Right forelimb (tissue), 1 donor: ENCODE measurements around the gene DDX27.

Experiments
- DNase-seq: peaks from one replicate; pipeline ENCODE4 v3.0.0-alpha.2; 2018

DDX27 gene

DNA sequence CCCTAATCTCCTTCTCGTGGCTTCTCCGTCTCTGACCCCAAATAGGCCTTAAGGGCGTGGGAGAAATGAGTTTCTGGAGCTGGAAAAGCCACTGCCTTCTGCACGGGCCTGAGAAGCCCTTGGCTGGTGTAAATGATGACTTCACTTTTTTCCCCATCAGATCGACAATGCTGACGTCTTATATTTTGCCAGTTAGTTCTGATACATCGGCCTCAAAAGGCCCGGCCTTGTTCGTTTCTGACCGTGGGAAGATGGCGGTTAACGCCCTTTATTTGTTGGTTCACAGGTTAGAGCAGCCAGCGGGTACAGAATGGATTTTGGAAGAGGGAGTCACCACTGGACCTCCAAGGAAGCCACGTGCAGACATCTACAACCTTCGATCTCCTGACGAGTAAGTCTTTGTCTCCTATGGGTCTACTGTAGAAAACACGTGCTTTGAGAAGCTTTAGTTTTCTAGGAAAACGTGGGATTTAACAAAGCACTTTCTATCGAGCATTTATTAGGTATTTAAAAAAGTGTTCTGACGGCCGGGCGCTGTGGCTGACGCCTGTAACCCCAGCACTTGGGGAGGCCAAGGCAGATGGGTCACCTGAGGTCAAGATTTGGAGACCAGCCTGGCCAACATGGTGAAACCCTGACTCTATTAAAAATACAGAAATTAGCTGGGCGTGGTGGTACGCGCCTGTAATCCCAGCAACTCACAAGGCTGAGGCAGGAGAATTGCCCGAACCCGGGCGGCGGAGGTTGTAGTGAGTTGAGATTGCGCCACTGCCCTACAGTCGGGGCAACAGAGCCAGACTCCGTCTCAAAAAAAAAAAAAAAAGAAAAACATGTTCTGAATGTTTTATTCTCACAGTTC, 59.8 kb downstream of the DDX27 start:
- no peak for DNase-seq

DNA sequence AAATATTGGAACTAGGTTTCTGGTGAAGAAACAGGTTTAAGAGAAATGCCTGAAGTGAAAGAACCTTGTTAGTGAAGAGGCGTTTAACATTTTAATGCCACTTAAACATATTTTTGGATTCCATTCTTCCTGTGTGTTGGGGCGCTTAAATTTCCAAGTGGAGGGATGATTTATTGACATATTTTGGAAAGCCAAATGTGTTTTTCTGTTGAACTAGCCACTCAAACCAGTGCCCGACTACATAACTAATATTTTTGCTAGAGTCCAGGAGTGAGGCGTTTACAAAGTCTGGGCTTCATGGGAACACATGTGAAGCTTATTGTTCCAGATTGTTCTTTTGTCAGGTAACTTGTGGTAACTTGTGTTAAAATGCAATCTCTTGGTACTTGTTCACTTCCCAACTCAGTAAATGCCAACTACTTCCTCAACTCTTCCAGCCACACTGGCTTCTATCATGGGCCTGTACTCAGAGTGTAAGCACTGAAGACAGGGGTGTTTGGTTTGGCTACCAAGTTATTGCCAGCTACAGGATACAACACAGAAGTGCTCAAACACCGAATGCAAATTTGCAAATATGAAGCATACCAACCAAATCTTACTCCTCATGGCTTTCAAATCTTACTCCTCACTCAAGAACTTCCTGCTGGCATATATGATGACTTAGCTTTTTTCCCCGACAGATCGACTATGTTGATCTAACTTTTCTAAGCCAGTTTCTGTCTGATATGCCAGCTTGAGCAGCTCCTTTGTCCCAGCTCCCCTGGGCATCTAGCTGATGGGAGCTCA, 60.7 kb downstream of the DDX27 start:
- DNase-seq: no peak

DNA sequence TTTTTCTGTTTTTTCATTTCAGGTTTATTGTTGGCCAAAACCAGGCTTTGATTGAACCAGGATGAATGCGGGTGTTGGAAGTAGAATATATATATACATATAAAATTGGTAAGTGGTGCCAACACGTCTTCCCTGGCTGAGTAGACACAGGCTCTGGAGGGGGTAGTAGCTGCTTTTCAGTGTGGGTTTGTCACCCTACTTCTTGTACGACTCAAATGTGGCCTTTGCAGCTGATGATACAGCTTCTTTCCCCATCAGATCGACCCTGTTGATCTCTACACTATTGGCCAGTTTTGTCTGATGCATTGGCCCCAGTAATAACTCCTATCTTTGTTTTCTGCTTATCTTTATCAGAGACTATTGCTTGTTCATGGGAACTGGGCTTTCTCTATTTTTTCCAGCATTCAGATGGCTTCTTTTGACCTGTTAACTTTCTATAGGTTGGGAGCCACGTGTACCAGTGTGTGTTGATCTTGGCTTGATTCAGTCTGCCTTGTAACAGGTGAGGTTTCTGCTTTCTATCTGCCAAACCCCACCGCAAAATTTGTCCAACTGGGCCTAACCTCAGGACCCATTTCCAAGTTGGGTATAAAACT, 61.3 kb downstream of the DDX27 start:
- DNase-seq: no peak

DNA sequence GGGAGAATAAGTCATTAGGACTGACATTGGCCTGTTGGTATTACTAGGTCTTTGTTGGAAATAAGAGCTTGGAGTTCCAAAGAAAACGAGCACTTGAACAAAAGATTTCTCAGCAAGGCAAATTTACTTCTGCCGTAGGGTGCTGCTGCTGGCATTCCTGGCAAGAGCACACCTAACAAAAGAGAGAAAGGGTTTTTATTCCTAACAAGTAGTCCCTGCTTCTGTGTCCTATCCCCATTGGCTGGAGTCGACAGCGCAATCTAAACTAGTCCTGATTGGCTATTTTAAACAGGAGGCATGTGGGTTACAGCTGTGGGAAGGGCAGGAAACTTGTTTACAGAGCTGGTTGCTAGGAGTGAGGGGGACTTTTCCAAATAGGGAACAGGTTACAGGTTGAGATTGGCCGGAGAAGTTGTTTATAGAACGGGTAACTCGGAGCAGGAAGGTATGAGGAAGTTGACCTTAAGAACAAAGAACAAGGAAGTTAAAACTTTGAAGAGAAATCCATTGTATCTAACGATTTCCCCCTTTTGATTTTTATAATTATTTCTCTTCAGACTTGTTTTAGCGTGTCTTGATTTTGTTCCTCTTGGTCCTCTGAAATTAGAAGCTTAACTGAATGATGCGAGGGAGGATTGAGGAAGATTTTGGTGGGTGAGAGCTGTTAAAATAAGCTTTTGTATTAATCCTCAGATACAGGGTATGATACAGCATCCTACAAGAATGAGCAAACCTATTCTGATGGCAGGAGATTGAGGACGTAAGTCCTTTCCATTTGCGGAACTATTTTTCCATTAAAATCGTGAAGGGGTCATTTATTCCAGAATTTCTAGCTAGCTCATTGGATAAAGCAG, 62.1 kb downstream of the DDX27 start:
- no peak for DNase-seq

DNA sequence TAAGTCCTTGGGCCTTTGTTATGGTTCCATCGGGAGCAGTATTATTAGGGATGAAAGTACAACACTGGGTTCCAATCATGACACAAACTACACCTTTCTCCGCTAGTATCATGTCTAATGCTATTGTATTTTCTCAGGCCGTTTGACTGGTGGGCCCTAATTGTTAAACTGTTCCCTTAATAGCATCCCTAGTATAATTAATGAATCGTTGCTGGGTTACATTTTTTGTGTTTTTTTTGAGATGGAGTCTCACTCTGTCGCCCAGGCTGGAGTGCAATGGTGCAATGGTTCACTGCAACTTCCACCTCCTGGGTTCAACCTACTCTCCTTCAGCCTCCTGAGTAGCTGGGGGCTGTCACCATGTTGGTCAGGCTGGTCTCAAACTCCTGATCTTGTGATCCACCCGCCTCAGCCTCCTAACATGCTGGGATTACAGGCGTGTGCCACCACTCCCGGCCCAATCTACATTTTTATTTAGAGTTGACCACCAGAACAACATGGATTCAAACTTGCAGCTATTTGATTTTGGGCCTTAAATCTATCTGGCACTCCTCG, 62.8 kb downstream of the DDX27 start:
- no peak for DNase-seq

DNA sequence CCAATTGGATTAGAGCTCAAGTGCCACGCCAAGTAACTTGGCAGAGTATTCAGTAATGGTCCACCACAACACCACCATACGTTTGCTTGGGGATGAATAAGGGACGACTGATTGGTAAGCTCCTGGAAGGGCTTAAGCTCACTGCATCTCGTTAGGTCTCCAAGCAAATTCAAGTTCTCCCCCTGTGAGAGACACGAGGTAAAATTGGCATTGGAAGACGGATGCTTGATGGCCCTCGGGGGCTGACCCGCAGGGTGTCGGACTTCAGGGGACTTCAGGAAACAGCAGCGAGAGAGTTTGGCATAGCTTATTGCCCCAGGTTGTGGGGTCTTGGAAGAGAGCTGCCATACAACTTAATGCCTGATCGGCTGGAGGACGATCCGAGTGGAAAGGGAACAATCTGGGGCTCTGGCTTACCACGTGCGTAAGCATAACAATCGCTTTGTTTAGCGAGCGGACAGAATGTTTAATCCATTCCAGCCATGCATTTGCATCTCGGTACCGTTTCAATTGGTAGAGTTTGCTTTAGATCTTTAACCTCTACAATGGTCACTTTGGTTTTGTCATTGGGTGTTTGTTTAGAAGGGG, 63.5 kb downstream of the DDX27 start:
- DNase-seq: no peak

DNA sequence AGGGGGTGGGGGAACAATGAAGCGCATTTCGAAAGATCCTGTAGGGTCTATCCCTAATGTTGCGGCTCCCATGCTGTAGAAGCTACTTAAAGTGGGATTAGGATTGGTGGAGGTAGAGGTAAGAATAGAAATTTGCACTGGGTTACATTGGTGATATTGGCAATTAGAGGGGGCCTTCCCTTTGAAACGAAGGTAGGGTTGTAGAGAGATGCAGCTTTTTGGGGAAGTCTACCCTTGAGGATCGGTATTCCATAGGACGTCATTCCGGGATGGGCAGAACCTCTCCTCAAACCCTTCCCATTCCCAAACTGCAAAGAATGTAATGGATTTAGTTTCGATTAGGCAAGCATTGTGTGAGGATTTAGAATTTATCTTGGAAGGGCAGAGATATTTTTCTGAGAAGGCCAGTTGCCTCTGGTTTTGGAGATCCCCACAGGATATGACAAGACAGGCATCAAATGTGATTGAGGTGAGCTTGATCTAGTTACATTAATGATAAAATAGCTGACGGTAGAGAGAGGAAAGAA, 64.0 kb downstream of the DDX27 start:
- no peak for DNase-seq

DNA sequence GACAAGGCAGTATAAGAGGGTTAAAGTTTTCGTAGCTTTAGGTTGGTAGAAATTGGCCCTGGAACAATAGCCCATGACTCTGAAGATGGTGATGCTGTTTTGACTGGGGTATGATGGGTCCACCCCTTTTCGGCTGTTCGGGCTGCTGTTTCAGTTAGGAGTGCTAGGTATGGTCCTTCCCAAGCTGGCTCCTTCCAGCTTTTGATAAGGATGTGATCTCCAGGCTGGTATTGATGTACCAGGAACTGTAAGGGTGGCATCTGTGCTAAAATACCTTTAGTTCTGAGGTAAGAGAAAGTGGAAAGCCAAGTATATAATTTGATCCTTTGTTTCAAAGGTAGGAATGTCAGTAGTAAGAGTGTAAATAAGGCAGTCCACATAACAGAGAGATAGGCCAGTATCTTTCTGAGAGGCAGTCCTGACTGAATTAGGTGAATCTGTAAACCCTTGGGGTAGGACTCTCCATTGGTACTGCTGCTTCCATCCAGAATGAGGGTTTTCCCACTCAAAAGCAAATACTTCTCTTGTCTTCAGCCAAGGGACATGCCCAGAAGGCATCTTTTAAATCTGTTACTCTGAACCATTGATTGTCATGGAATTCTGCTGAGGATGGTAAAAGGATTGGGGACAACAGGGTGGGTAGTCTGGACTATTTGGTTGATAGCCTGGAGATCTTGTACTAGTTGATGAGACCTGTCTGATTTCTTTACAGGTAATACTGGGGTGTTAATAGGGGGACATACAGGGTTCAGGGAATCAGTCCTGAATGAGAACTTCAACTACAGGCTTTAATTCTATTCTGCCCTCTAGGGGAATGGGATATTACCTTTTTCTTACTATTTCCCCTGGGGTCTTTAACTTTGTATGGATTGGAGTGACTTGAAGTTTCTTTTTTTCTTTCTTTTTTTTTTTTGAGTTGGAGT, 64.7 kb downstream of the DDX27 start:
- no peak for DNase-seq

DNA sequence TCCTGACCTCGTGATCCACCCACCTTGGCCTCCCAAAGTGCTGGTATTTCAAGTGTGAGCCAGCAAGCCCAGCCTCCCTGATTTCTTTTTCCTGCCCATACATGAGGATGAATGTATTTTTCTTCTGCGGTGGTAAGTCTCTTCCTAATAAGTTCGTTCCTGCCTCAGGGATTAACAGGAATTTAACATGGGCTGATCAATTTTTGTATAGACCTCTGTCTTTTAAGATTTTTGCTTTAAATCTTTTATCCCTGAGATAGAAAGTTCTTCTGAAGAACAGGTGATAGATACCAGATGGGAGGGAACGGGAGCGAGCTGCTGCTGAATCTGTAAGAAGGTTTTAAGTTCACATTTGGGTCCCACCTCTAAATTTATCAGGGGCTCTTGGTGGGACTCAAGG, 65.6 kb downstream of the DDX27 start:
- no peak for DNase-seq

DNA sequence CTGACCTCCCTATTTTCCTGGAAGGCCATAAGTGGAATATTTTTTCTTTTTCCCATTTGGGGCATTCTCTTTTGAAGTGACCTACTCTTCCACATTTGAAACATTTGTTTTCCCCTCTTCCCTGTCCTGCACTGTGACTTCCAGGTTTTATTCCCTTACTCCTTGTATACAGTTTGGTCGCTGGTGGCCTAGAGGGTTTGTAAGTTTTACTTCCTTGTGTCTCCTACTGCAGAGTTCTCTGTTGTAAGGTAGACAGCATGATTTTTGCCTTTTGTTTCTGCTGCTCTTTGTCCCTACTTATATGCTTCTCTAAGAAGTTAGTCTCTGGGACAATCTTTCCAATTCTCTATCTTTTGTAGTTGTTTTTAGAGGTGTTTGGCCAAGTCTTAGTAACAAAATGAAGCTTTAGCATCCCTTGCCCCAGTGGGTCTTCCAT, 66.0 kb downstream of the DDX27 start:
- no peak for DNase-seq

DNA sequence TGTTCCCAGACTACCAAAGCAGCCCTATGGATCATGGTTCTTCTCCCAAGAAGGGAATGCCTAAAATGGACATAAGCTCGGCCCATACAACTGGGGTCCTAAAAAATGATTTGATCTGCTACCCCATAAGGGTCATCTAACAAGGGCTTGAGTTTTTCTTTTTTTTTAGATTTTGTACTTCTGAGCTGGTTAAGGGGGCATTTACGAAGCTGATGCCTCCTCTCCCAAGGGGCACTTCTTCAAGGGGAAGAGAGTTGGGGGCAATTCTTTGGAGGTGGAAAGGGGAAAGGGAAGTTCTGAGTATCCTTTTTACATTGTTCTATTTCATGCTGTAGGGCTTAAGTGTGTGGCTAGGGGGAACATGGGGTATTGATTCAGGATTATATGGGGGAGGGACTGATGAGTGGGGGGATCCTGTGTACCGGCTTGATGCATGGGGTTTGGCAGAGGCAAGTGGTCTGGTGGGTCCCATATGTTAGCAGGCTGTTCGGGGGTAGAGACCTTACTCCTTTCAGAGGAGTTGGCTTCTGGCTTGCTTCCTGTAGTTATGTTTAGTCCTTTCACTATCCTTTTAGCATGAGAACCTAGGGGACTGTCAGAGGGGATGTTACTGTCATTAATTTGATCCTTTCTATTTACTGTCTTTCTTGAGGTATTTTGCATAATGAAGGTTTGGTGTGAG, 66.7 kb downstream of the DDX27 start:
- no peak for DNase-seq

DNA sequence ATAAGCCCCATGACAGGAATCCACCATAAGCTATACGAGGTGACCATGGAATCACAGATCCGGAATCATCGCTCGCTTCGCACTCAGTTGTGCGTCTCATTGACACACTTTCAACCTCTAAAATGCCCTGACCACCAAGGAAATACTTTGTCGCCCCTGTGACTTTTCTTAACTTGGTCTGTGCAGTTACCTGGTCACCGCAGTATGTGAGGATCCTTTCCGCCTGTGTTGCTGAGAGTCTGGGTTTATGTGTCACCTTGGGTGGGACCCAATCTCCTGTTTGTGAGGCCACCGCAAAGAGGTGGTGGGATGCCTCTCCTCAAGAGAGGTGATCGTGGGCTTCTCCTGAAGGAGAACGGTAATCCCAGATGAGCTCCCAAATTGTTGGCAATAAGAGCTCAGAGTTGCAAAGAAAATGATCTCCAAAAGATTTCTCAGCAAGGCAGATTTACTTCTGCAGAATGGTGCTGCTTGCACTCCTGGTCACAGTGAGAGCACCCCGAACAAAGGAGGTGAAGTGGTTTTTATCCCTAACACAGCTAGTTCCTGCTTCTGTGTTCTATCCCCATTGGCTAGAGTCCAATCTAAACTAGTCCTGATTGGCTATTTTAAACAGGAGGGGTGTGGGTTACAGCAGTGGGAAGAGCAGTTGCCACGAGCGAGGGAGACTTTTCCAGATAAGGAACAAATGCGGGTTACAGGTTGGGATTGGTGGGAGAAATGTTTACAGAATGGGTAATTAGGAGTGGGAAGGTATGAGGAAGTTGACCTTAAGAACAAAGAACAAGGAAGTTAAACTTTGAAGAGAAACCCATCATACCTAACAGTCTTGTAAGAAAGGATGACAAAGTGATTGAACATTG, 67.7 kb downstream of the DDX27 start:
- no peak for DNase-seq

DNA sequence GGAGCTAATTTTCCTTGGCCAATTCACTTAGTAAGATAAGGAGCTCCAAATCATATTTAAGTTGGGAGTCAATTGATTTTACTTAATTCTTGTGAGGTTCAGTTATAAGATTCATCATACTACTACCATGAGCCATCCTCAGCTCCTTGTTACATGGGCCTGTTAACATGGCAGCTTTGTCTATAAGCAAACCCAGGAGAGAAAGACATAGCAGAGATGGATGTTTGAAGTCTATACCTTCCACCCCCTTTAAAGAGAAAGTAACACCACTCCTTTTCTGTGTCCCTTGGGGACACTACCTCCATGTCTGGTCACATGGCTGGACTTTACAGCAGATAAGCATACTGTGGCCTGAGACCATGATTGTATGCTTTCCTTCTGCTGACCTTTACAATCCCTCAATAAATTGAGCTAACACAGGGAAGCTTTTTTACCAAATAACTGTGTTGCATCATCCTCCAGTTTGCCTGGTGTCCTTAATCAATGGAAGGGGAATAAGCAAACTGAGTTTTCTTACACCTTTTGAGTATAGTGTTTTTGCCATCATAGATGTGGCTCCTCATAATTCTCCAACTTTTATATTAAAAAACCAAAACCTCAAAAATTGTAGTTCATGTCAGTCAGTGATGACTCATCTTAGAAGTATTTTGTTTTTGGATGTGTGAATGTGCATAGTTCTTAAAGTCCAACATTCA, 68.5 kb downstream of the DDX27 start:
- no peak for DNase-seq

DNA sequence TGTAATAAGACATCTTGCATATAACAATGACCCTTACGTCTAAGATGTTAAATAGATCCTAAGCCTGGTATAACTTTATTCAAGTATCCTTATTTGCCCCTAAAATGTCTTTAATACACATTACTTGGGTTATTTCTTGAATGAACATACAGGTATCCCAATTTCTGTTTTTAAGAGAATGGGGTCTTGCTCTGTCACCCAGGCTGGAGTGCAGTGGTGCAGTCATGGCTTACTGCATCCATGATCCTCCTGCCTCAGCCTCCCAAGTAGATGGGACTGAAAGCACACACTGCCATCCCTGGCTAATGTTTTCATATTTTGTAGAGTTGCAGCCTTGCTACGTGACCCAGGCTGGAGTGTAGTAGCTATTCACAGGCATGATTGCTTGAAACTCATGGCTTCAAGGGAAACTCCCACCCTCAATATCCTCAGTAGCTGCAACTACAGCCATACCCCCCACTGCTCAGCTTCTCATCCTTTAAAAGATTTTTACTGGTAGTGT, 69.1 kb downstream of the DDX27 start:
- DNase-seq: no peak

DNA sequence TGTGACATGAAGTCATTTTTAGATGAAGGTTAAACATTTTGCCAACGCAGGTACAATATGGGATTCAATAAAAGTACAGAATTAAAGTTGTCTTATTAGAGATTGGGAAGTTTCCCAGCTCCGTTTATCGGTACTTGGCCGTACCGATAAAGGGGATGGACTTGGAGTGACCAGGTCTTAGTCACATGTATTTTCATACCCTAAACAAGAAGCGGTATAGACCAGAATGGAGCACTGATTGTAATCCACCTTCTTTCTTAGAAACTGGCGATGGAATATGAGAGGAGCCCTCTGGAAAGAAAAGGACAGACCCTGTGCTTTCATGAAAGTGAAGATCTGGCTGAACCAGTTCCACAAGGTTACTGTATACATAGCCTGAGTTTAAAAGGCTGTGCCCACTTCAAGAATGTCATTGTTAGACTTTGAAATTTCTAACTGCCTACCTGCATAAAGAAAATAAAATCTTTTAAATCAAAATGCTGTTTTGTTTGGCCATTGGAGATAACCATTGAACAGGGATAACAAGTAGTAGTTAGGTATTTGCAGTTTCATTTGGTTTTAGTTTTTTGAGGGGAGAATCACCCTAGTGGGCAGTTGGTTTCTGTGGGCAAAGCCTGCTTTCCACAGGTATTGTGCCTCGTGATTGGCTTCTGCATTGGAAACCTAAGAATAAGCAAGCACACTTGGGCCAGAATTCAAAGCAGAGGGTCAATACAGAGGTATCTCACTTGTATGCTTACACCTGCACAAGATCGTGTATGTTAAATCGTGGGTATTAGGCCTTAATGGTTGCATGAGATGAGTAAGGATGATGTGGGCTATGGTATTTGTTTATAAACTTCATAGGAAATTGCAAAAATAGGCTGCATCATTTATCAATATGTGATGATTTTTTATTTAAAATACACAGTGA, 69.8 kb downstream of the DDX27 start:
- no peak for DNase-seq

DNA sequence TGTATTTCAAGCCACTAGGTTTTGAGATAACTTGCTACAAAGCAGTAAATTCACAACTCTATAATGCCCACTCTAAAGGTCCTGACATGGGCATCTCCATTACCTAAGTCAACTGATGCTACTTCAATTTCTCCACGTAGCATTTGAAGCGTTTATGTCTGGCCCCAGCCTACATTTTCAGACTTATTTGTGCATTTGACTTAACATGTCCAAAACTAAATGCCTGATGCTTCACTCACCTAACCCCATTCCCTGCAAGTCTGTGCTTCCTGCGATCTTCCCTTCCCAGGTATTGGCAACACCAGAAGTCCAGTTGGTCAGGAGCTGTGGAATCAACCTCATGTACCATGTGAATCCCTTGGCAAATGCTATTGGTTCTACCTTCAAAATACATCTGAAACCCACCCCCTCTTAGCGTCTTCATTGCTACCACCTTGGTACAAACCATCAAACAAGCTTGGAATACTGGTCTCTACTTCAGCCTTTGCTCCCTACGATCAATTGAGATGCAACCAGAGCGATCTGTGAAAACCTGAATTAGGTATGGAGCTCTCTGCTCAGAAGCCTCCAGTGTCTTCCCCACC, 71.5 kb downstream of the DDX27 start:
- no peak for DNase-seq

DNA sequence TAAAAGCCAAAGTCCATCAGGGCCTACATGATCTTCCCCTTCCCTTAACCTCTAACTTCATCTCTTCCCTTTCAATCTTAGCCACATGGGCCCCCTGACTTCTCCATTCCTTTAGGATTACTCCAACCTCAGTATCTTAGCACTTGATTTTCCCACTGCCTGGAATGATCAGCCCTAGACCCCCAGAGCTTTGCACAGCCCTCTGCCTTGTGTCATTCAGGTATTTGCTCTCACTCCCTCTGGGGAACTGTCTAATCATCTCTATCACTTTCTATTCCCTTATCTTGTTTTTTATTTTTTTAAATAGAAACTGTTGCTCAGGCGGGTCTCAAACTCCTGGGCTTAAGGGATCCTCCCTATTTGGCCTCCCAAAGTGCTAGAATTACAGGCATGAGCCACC, 72.0 kb downstream of the DDX27 start:
- no peak for DNase-seq
